Measurements from ENCODE around the gene SLCO2A1. TPM values are rescaled to one million over a fixed set of nuclear protein-coding genes. Genes with fewer than 3 reads are reported as not detected.
A peak's percentile ranks its signal among the peaks of the same experiment; 100 is the strongest.

SLCO2A1 gene
- total RNA-seq, 1 donor from 2014 or later: not detected

DNA sequence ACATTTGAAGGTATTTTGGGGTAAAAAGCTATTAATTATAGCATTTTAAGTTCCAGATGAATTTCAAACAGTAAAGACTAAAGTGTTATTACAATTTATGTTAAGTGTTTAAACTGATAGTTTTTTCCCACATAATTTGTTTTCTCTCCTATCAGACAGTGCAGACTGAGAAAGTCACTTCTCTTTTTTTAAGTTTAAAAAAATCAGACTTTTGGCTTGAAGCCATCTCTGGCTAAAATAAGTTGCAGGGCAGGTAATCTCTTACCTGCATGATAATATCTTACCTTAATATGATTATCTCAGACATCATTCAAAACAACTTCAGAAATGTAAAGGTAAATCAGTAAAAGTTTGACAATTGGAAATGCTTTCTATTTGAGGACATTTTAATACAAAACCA is 112.6 kb downstream of the SLCO2A1 start:
- no peak overlapping the region for H3K27ac Mint-ChIP-seq
- H3K9me3 Mint-ChIP-seq: peaks cover 4% of the 10 kb centered on the region
- no peaks in the 10 kb centered on the region for H3K36me3 Mint-ChIP-seq (ENCODE audit: low read depth)
- no peaks in the 10 kb centered on the region for H3K4me1 Mint-ChIP-seq
- no peak overlapping the region for H3K4me3 Mint-ChIP-seq
- no peak for DNase-seq
- peaks cover 26% of the 10 kb centered on the region for H3K27me3 Mint-ChIP-seq
- intact Hi-C loops (cut with micrococcal nuclease): no loop called here

DNA sequence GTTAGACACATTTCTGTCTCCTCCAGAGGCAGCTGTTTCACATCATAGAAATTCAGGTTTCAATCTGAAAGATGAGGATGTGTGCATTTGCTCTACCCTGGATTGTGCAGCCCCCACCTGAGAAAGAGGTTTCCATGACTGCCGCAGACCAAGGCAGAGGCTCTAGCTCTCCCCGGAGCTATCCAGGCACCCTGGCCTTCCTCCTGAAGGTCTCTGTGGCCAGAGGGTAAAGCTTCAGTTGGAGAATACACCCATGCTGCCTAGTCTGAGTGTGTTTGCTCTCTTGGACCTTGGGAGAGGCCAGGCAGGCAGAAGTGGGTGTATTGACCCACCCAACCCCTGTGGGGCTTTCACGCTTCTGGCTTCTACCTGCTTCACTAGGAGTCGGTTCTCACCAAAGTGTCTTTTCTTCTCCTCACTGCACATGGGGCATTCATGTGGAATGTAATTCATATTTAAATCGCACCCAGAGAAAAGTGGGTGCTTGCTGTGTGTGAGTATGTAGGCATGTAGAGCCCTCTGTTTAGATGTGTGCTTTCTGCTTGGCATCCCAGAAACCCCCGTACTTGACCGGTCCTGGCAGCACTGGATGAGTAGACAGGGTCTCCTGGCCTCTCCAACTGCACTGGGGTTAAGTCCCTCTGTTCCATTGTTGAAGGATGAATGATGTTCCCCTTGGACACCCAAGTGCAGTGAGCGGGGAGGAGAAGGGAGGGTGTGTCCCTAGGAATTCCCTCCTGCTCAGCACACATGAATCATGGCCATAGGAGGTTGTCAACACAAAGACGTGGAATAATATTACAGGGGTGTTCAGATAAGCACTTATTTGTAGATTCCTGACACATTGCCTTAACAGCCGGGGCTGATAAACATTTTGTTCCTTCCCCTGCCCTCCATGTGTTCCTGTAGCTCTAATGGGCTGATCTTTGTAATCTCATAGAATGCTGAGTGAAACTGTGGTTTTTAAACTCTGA is 113.8 kb downstream of the SLCO2A1 start:
- Mint-ChIP-seq H3K4me3 (no peak overlapping the region), H3K36me3 (ENCODE audit: low read depth) (no peaks in the 10 kb centered on the region), H3K4me1 (no peaks in the 10 kb centered on the region), H3K27ac (no peak overlapping the region), H3K27me3 (peaks cover 19% of the 10 kb centered on the region), H3K9me3 (peaks cover 4% of the 10 kb centered on the region)
- intact Hi-C loops (cut with micrococcal nuclease): no loop called here
- no peak for DNase-seq

DNA sequence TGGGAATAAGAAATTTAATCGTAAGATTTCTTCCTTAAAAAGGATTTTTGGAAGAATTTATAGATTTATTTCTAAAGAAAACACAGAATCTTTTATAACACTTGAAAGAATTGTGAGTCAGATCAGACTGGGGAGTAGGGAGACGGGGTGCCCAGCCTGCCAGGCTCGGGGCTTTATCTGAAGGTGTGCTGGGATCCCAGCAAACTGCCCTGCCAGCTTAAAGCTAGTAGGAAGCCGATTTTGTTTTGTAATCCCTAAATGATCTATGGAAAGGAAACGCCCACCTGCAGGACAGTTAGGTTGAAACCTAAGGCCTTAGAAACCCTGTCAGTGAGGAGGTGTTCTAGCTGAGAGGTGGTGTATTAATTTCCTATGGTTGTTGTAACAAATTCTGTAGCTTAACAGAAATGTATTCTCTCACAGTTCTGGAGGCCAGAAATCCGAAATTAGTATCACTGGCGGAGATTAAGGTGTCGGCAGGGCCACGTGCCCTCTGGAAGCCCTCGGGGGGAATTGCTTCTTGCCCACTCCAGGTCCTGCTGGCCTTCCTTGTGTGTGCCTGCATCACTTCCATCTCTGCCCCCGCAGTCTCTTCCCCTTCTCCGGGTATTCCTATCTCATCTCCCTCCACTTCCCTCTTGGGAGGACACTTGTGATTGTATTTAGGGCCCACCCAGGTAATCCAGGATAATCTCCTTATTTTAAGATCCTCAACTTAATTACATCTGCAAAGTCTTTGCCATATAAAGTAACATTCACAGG is 114.7 kb downstream of the SLCO2A1 start:
- Mint-ChIP-seq H3K36me3 (ENCODE audit: low read depth) (no peaks in the 10 kb centered on the region), H3K9me3 (peaks cover 4% of the 10 kb centered on the region), H3K4me1 (no peaks in the 10 kb centered on the region), H3K4me3 (no peak overlapping the region), H3K27ac (no peak overlapping the region), H3K27me3 (peaks cover 22% of the 10 kb centered on the region)
- intact Hi-C loops (cut with micrococcal nuclease): no loop called here
- DNase-seq: no peak

DNA sequence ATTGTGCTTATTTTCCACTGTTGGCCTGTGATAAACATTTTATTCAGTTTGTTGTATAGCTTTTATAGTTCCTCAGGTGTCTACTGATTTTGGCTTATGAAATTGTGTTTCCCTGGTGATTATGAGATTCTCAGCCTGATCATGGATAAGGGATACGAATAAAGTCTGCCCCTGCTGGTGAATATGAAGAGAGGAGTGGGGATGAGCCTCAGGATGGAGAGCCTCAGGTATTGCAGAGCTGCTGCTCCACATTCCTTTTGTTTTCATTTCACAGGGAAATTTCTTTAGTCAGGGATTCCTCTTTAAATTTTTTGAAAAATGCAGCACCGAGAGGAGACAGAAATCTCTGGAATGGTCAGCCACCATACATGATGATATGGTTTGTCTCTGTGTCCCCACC is 119.3 kb downstream of the SLCO2A1 start:
- Mint-ChIP-seq H3K36me3 (ENCODE audit: low read depth) (no peaks in the 10 kb centered on the region), H3K4me1 (no peaks in the 10 kb centered on the region), H3K4me3 (no peak overlapping the region), H3K27ac (no peak overlapping the region), H3K27me3 (peaks cover 15% of the 10 kb centered on the region), H3K9me3 (no peaks in the 10 kb centered on the region)
- intact Hi-C loops (cut with micrococcal nuclease): no loop called here
- DNase-seq: no peak

DNA sequence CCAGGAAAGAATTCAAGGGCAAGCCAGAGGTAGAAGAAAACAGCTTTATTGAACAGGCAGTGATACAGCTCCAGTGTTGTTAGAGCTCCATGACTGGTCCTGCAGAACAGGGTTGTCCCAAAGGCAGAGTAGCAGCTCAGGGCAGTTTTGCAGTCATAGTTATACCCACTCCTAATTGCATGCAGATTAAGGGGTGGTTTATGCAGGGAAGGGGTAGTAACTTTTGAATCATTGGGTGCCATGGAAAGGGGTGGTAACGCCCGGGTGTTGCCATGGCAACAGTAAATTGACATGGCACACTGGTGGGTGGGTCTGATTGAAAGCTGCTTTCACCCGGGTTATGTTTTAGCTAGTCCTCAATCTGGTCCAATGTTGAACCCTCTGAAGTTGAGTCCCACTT is 124.3 kb downstream of the SLCO2A1 start:
- intact Hi-C loops (cut with micrococcal nuclease): no loop called here
- Mint-ChIP-seq H3K27me3 (peaks cover 41% of the 10 kb centered on the region), H3K4me3 (no peak overlapping the region), H3K36me3 (ENCODE audit: low read depth) (no peaks in the 10 kb centered on the region), H3K27ac (no peak overlapping the region), H3K9me3 (peaks cover 4% of the 10 kb centered on the region), H3K4me1 (no peaks in the 10 kb centered on the region)
- no peak for DNase-seq

DNA sequence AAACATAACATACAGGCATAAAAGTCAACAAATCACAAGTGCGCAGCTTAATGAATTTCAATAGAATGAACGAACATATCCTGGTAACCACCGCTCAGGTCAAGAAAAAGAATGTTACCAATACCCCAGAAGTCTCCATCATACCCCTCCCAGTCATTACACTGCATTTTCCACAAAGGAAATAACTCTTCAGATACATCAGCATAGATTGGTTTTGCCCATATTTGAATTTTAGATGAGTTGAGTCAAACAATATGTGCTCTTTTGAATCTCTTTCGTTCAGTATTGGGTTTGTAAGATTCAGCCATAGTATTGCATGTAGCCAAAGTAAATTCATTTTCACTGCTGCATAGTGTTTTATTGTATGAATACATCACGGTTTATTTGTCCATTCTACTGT is 127.9 kb downstream of the SLCO2A1 start:
- Mint-ChIP-seq H3K36me3 (ENCODE audit: low read depth) (no peaks in the 10 kb centered on the region), H3K9me3 (peaks cover 4% of the 10 kb centered on the region), H3K4me3 (no peak overlapping the region), H3K27me3 (peaks cover 44% of the 10 kb centered on the region), H3K27ac (no peak overlapping the region), H3K4me1 (no peaks in the 10 kb centered on the region)
- intact Hi-C loops (cut with micrococcal nuclease): no loop called here
- DNase-seq: no peak

DNA sequence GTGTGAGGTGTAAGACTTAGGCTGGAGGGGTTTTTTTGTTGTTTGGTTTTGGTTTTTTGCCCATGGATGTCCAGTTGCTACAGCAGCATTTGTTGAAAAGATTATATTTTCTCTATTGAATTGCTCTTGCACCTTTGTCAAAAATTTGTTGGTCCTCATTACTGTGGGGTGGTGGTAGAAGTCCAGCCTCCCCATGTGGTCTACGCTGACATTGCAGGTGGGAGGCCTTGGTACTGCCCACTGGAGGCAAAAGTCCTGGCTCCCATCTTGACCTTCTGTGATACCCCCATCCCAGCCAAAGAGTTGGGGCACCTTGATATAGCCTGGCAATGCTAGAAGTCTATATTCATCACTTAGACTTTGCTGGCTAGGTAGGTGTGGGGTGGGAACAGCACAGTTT is 128.6 kb downstream of the SLCO2A1 start:
- peaks cover 52% of the 10 kb centered on the region for H3K27me3 Mint-ChIP-seq

DNA sequence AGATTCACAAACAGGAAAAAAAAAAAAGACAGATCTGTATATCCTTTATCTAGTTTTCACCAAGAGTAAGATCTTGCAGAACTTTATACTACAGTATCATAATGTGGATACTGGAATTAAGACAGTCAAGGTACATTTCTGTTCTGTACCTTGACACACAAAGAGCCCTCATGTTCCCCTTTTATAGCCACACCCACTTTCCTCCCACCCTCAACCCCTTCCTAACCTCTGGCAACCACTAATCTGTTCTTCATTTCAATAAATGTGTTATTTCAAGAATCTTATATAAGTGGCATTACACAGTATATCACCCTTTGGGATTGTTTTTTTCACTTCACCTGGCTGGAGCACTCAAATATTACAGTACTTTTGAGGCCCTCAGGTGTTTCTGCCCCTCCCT is 130.4 kb downstream of the SLCO2A1 start:
- peaks cover 52% of the 10 kb centered on the region for H3K27me3 Mint-ChIP-seq
- no peaks in the 10 kb centered on the region for H3K4me1 Mint-ChIP-seq
- H3K27ac Mint-ChIP-seq: no peak overlapping the region
- intact Hi-C loops (cut with micrococcal nuclease): no loop called here
- no peak for DNase-seq
- no peak overlapping the region for H3K4me3 Mint-ChIP-seq
- no peaks in the 10 kb centered on the region for H3K36me3 Mint-ChIP-seq (ENCODE audit: low read depth)
- H3K9me3 Mint-ChIP-seq: peaks cover 4% of the 10 kb centered on the region

More for the DNA sequence above, 128.6 kb downstream of the SLCO2A1 start:
- intact Hi-C loops (cut with micrococcal nuclease): no loop called here
- no peaks in the 10 kb centered on the region for H3K4me1 Mint-ChIP-seq
- H3K27ac Mint-ChIP-seq: no peak overlapping the region
- H3K36me3 Mint-ChIP-seq (ENCODE audit: low read depth): no peaks in the 10 kb centered on the region
- peaks cover 4% of the 10 kb centered on the region for H3K9me3 Mint-ChIP-seq
- no peak for DNase-seq
- no peak overlapping the region for H3K4me3 Mint-ChIP-seq

DNA sequence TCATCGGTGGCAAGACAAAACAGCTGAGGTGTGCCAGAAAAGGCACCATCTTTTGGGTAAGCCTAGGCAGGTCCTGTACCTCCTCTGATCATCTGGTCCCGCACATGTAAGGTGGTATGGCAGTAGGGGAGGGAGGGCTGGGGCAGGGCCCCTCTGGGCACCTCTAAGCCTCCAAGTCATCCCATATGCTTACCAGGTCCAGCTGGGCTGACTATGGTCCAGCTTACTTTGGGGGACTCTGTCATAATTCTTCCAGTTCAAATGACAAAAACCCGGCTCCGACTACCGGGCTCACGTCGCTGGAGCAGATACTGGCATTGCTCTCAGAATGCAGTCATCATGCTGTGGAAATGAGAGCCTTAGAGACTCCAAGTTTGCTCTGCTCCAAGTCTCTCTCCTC is 132.2 kb downstream of the SLCO2A1 start:
- Mint-ChIP-seq H3K4me3 (no peak overlapping the region), H3K9me3 (no peaks in the 10 kb centered on the region), H3K36me3 (ENCODE audit: low read depth) (no peaks in the 10 kb centered on the region), H3K4me1 (no peaks in the 10 kb centered on the region), H3K27me3 (peaks cover 59% of the 10 kb centered on the region), H3K27ac (no peak overlapping the region)
- intact Hi-C loops (cut with micrococcal nuclease): no loop called here
- no peak for DNase-seq

DNA sequence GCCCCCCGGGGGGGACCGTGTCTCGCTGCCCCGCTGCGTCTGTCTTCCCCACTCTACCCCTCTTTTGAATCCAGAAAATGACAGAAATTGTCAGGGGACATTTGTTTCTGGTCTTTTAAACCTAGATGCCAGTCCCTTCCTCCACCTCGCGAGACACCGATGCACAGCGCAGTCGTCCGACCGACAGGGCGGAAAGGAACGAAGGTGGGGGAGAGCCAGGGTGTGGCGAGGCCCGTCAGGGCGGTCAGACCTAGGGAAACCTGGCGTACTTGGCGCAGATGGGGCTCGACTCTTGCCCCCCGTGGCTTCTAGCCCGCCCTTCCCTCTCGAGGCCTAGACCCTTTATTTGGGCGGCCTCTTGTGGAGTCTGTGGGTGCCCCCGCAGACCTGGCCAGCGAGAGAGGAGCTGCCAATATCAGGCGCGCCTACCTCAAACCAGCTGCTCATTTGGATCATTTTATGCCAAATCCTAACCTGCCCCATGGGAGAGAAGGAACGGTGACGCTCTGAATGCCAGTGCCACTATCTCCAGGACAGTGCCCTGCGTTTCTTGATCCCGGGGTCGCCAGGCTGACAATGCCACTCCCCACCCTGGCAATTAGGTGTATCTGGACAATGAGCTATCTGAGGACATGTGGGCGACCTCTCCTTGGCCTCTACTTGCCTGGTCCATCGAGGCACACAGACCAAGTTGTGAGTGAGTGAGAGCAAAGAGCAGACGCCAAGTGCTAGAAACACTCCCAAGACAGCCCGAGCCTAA is 133.5 kb downstream of the SLCO2A1 start:
- H3K27me3 Mint-ChIP-seq: peaks cover 57% of the 10 kb centered on the region
- H3K4me1 Mint-ChIP-seq: no peaks in the 10 kb centered on the region
- DNase-seq: peak; percentile 51
- H3K4me3 Mint-ChIP-seq: peak overlapping the region; percentile 56
- no peaks in the 10 kb centered on the region for H3K36me3 Mint-ChIP-seq (ENCODE audit: low read depth)
- no peaks in the 10 kb centered on the region for H3K9me3 Mint-ChIP-seq
- intact Hi-C loops (cut with micrococcal nuclease): no loop called here
- H3K27ac Mint-ChIP-seq: no peak overlapping the region

DNA sequence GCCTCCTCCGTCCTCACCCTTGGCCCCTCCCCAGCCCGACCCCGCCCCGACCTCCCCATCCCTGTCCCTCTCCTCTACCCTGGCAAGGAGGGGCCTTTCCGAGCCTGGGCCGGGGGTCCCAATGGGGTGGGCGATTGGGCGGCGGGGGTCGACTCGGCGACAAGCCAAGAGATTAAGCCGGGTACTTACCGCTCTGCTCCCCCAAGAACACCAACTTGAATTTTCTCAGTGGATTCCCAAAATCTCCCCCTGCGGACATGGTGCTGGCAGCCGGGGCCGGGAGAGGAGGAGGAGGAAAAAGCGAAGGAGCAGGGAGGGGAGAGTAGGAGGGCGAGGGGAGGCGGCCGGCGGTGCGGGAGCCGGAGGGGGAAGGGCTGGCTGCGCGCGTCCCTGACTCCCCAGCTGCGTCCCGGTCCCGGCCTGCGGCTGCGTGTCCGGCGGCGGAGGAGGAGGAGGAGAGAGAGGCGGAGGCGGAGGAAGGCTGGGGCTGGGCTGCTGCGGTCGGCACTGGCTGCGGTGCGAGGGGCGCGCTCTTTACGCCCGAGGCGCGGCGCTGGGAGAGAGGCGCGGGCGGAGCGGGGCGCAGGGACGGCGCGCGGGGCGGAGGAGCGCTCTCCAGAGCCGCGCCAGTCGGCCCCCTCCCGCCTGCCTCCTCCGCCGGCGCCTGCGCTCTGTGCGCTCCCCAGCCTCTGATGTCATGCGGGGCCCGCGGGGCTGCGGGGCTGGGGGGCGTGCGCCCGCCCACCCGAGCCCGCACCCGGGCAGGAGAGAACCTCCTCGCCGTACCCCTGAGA is 134.3 kb downstream of the SLCO2A1 start, which contains the start of gene RAB6B:
TSS of gene RAB6B (minus strand) at position 675 of the 794 bp plus-strand sequence. CDS start at position 259, 416 bp downstream.
- DNase-seq: peak; percentile 60
- H3K9me3 Mint-ChIP-seq: no peaks in the 10 kb centered on the region
- peak within 1 kb of the TSS; percentile 67 for H3K4me3 Mint-ChIP-seq
- H3K27ac Mint-ChIP-seq: no peak within 1 kb of the TSS
- H3K4me1 Mint-ChIP-seq: no peaks in the 10 kb centered on the region
- peaks cover 54% of the 10 kb centered on the region for H3K27me3 Mint-ChIP-seq
- intact Hi-C loops (cut with micrococcal nuclease): no loop called here
- H3K36me3 Mint-ChIP-seq (ENCODE audit: low read depth): no peaks in the 10 kb centered on the region

DNA sequence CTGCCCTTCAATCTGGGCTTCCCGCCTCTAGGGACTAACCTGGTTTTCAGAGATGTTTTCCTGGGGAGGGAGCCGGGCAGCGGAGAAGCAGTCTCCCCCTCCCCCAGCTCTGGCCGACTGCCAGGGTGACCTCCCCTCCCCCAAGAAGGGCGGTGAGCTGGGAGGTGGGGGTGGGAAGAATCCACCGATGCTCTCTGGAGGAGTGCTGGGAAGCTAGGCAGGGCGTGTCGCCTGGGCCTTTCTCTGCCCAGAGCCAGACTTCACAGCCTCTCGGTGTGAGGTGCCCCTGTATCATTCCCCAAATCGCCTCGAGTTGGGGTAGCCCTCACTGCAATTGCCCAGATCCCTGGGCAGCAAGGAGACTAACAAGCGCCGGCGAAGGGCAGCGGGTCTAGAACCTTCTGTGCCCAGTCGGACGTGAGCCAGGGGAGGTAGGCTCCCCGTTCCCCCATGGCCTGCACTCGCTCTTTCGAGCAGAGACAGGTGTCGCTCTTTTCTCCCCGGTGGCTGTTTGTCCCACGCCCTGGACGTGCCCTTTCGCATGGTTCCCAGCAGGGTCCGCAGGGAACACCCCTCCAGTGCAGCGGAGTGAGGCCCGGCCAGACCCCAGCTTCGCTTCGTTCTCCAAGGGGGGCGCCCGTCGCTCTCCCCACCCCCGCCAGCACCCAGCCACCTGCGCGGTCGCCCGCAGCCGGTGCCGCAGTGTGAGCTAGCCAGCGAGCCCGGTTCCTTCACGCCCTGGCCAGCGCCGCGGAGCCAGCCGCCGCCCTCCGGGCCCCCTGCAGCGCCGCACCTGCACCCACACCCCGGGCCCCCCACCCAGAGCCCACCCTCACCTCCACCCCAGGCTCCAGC is 135.1 kb downstream of the SLCO2A1 start:
- no peaks in the 10 kb centered on the region for H3K9me3 Mint-ChIP-seq

More for the DNA sequence above, 135.1 kb downstream of the SLCO2A1 start:
- Mint-ChIP-seq H3K4me3 (no peak overlapping the region), H3K4me1 (no peaks in the 10 kb centered on the region), H3K36me3 (ENCODE audit: low read depth) (no peaks in the 10 kb centered on the region), H3K27ac (no peak overlapping the region), H3K27me3 (peaks cover 53% of the 10 kb centered on the region)
- DNase-seq: peak; percentile 44
- intact Hi-C loops (cut with micrococcal nuclease): no loop called here
